GM23338 (cell line): Measurements from ENCODE around the gene CRK. TPM values are rescaled to one million over a fixed set of nuclear protein-coding genes. Genes with fewer than 3 reads are reported as not detected.

ENCODE experiments used
- ATAC-seq: fragments of 200-7000 bp; cut with Tn5 transposase; 3 replicates; pipeline ENCODE4 v1.9.1; 2020
- DNase-seq: peaks from one replicate; pipeline ENCODE4 v3.0.0-alpha.2; 2015; ENCODE audit warnings: low spot score
- H2AFZ ChIP-seq: fragments of 200-600 bp; sonication (generic); 2 replicates; pipeline ENCODE4 v1.8.0; 2016; ENCODE audit warnings: antibody characterized with exemption, mild to moderate bottlenecking, moderate library complexity
- H3F3A ChIP-seq: fragments of 200-600 bp; sonication (generic); replicated peaks from 2 replicates; pipeline ENCODE4 v1.8.0; 2017; ENCODE audit warnings: antibody characterized with exemption, mixed run types, low read depth
- H3K27ac ChIP-seq: fragments of 200-600 bp; sonication (generic); 2 replicates; pipeline ENCODE4 v1.6.1; 2016; ENCODE audit warnings: low read depth
- H3K27me3 ChIP-seq: fragments of 200-600 bp; sonication (generic); 2 replicates; pipeline ENCODE4 v1.8.0; 2016; ENCODE audit warnings: mild to moderate bottlenecking, mixed run types, moderate library complexity; ENCODE audit not compliant: insufficient read depth
- H3K36me3 ChIP-seq: fragments of 200-600 bp; sonication (generic); 2 replicates; pipeline ENCODE4 v1.8.0; 2016; ENCODE audit warnings: mild to moderate bottlenecking; ENCODE audit not compliant: insufficient read depth
- H3K4me1 ChIP-seq: fragments of 200-600 bp; sonication (generic); 2 replicates; pipeline ENCODE4 v1.8.0; 2016; ENCODE audit warnings: mild to moderate bottlenecking, moderate library complexity; ENCODE audit not compliant: insufficient read depth
- H3K4me2 ChIP-seq: fragments of 200-600 bp; sonication (generic); 2 replicates; pipeline ENCODE4 v1.7.1; 2017; ENCODE audit warnings: mixed run types
- H3K4me3 ChIP-seq: fragments of 200-600 bp; sonication (generic); 2 replicates; pipeline ENCODE4 v1.6.1; 2016; ENCODE audit warnings: mixed run types
- H3K79me2 ChIP-seq: fragments of 200-600 bp; sonication (generic); replicated peaks from 2 replicates; pipeline ENCODE4 v1.8.0; 2017; ENCODE audit warnings: mild to moderate bottlenecking; ENCODE audit not compliant: insufficient read depth
- H3K9me2 ChIP-seq: fragments of 200-600 bp; sonication (generic); 2 replicates; pipeline ENCODE4 v1.8.0; 2017; ENCODE audit not compliant: insufficient read depth
- H4K20me1 ChIP-seq: fragments of 200-600 bp; sonication (generic); replicated peaks from 2 replicates; pipeline ENCODE4 v1.8.0; 2017; ENCODE audit warnings: mild to moderate bottlenecking; ENCODE audit not compliant: insufficient read depth
- H3K27ac Mint-ChIP-seq: 2 replicates; pipeline ENCODE4 v1.8.0; 2020; ENCODE audit warnings: inconsistent platforms, mild to moderate bottlenecking, moderate library complexity, mixed read lengths
- H3K27me3 Mint-ChIP-seq: 3 replicates; pipeline ENCODE4 v1.8.0; 2022; ENCODE audit warnings: low read depth, mild to moderate bottlenecking, moderate library complexity, mixed read lengths, inconsistent platforms; ENCODE audit not compliant: insufficient read depth, poor library complexity
- H3K36me3 Mint-ChIP-seq: 3 replicates; pipeline ENCODE4 v1.8.0; 2021; ENCODE audit warnings: low read depth, mild to moderate bottlenecking, inconsistent platforms, moderate library complexity, mixed read lengths
- H3K4me1 Mint-ChIP-seq: 3 replicates; pipeline ENCODE4 v1.8.0; 2020; ENCODE audit warnings: mild to moderate bottlenecking, inconsistent platforms, mixed read lengths
- H3K4me3 Mint-ChIP-seq: 3 replicates; pipeline ENCODE4 v1.8.0; 2021; ENCODE audit warnings: moderate library complexity, mild to moderate bottlenecking, inconsistent platforms, mixed read lengths
- H3K9me3 Mint-ChIP-seq: 3 replicates; pipeline ENCODE4 v1.8.0; 2020; ENCODE audit warnings: moderate library complexity, mild to moderate bottlenecking, inconsistent platforms, mixed read lengths
- CREB1 ChIP-seq: fragments of 250-450 bp; sonication (Bioruptor Pico); IDR thresholded peaks from 2 replicates; pipeline ENCODE4 v1.5.0; 2020; ENCODE audit warnings: low read depth, mild to moderate bottlenecking, moderate library complexity
- EZH2 ChIP-seq: fragments of 200-600 bp; sonication (generic); IDR thresholded peaks from one replicate; pipeline ENCODE4 v1.8.0; 2017; ENCODE audit warnings: antibody characterized with exemption, mild to moderate bottlenecking, low read depth; ENCODE audit not compliant: unreplicated experiment
- EZH2phosphoT487 ChIP-seq: fragments of 200-600 bp; sonication (generic); IDR thresholded peaks from one replicate; pipeline ENCODE4 v1.8.1; 2018; ENCODE audit warnings: antibody characterized with exemption; ENCODE audit not compliant: unreplicated experiment
- JUNB ChIP-seq: IDR thresholded peaks from one replicate; pipeline ENCODE4 v1.6.1; 2016; ENCODE audit warnings: antibody characterized with exemption; ENCODE audit not compliant: unreplicated experiment
- NANOG ChIP-seq: IDR thresholded peaks from 2 replicates; pipeline ENCODE4 v1.6.1; 2016; ENCODE audit warnings: antibody characterized with exemption, borderline replicate concordance
- POLR2AphosphoS5 ChIP-seq: IDR thresholded peaks from 2 replicates; pipeline ENCODE4 v1.6.1; 2016; ENCODE audit warnings: antibody characterized with exemption, low read depth
- STAT1 ChIP-seq: IDR thresholded peaks from one replicate; pipeline ENCODE4 v1.6.1; 2016; ENCODE audit warnings: antibody characterized with exemption; ENCODE audit not compliant: unreplicated experiment
- ZNF114 ChIP-seq: fragments of 250-450 bp; sonication (Bioruptor Pico); IDR thresholded peaks from 2 replicates; pipeline ENCODE4 v1.5.0; 2020; ENCODE audit warnings: mild to moderate bottlenecking, moderate library complexity
- polyA plus RNA-seq: library from polyadenylated mRNA; unstranded; fragments of >200 nt; fragmentation: Nextera tagmentation; extraction: Ambion mirVana; gene quantifications from 2 replicates; pipeline ENCODE4 v1.2.1, GENCODE V29; 2016
- total RNA-seq: library from RNA; depleted of rRNA; stranded (reverse); fragments of >200 nt; shearing (Covaris generic); gene quantifications from 2 replicates; pipeline ENCODE4 v1.2.3, GENCODE V29; 2014
- TF ChIP-seq, protein P1 (sequence below): IDR thresholded peaks from one replicate; pipeline ENCODE4 v1.6.1; 2018; ENCODE audit warnings: antibody characterized with exemption; ENCODE audit not compliant: unreplicated experiment
- TF ChIP-seq, protein P2 (sequence below): IDR thresholded peaks from 2 replicates; pipeline ENCODE4 v1.6.1; 2016; ENCODE audit warnings: antibody characterized with exemption
- TF ChIP-seq, protein P3 (sequence below), 2 experiments: fragments of 200-600 bp in 1 of 2; sonication (generic) in 1 of 2; conservative IDR thresholded peaks; 2 replicates each; pipeline versions ENCODE4 v1.5.1 to v1.6.1; 2016 to 2017; ENCODE audit warnings: antibody characterized with exemption in 2 of 2, low read depth in 2 of 2, mild to moderate bottlenecking in 2 of 2, moderate library complexity in 1 of 2
- TF ChIP-seq, protein P4 (sequence below): fragments of 250-450 bp; sonication (Bioruptor Pico); IDR thresholded peaks from 2 replicates; pipeline ENCODE4 v1.5.0; 2020; ENCODE audit warnings: mild to moderate bottlenecking, moderate library complexity

Gene CRK
- total and polyA plus RNA-seq, 2 experiments from 2014 or later = 32.6 to 59.8 TPM

DNA sequence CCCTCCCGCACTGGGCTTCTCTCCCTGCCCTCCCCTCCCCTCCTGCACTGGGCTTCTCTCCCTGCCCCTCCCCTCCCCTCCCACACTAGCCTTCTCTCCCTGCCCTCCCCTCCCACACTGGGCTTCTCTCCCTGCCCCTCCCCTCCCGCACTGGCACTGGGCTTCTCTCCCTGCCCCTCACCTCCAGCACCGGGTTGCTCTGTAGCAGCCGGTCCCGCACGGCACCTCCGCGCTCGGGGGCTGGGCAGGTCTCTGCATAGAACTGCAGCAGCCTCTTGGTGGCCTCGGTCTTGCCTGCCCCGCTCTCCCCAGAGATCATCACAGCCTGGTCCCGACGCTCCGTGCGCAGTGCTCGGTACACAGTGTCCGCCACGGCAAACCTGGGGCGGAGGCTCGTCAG lies 26.6 kb upstream of the CRK start (continued):
- TF ChIP-seq, protein P1, sequence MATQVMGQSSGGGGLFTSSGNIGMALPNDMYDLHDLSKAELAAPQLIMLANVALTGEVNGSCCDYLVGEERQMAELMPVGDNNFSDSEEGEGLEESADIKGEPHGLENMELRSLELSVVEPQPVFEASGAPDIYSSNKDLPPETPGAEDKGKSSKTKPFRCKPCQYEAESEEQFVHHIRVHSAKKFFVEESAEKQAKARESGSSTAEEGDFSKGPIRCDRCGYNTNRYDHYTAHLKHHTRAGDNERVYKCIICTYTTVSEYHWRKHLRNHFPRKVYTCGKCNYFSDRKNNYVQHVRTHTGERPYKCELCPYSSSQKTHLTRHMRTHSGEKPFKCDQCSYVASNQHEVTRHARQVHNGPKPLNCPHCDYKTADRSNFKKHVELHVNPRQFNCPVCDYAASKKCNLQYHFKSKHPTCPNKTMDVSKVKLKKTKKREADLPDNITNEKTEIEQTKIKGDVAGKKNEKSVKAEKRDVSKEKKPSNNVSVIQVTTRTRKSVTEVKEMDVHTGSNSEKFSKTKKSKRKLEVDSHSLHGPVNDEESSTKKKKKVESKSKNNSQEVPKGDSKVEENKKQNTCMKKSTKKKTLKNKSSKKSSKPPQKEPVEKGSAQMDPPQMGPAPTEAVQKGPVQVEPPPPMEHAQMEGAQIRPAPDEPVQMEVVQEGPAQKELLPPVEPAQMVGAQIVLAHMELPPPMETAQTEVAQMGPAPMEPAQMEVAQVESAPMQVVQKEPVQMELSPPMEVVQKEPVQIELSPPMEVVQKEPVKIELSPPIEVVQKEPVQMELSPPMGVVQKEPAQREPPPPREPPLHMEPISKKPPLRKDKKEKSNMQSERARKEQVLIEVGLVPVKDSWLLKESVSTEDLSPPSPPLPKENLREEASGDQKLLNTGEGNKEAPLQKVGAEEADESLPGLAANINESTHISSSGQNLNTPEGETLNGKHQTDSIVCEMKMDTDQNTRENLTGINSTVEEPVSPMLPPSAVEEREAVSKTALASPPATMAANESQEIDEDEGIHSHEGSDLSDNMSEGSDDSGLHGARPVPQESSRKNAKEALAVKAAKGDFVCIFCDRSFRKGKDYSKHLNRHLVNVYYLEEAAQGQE = no peak
- no peak for TF ChIP-seq EZH2phosphoT487
- TF ChIP-seq, protein P2, sequence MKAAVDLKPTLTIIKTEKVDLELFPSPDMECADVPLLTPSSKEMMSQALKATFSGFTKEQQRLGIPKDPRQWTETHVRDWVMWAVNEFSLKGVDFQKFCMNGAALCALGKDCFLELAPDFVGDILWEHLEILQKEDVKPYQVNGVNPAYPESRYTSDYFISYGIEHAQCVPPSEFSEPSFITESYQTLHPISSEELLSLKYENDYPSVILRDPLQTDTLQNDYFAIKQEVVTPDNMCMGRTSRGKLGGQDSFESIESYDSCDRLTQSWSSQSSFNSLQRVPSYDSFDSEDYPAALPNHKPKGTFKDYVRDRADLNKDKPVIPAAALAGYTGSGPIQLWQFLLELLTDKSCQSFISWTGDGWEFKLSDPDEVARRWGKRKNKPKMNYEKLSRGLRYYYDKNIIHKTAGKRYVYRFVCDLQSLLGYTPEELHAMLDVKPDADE = no peak
- TF ChIP-seq CREB1 (CRISPR knock-in tag) = no peak
- TF ChIP-seq, protein P3, sequence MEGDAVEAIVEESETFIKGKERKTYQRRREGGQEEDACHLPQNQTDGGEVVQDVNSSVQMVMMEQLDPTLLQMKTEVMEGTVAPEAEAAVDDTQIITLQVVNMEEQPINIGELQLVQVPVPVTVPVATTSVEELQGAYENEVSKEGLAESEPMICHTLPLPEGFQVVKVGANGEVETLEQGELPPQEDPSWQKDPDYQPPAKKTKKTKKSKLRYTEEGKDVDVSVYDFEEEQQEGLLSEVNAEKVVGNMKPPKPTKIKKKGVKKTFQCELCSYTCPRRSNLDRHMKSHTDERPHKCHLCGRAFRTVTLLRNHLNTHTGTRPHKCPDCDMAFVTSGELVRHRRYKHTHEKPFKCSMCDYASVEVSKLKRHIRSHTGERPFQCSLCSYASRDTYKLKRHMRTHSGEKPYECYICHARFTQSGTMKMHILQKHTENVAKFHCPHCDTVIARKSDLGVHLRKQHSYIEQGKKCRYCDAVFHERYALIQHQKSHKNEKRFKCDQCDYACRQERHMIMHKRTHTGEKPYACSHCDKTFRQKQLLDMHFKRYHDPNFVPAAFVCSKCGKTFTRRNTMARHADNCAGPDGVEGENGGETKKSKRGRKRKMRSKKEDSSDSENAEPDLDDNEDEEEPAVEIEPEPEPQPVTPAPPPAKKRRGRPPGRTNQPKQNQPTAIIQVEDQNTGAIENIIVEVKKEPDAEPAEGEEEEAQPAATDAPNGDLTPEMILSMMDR (conservative IDR thresholded peaks at IDR 0.05; ENCODE audit: low read depth in 2 of 2) = no peak
- TF ChIP-seq STAT1 = no peak
- TF ChIP-seq EZH2 = no peak
- TF ChIP-seq ZNF114 = no peak
- no peak for TF ChIP-seq NANOG

DNA sequence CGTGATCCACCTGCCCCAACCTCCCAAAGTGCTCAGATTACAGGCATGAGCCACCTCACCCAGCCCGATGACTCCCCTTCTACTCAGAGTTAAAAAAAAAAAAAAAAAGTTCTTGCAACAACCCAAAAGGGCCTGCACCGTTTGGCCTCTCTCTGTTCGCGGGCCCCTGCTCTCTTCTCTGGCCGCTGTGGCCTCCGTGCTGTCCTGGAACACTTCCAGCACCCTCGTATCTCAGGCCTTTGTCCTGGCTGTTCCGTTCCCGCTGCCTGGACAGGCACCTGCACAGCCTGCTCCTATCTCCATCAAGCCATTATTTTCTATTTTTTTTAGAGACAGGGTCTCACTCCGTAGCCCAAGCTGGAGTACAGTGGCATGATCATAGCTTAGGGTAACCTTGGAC lies 25.7 kb upstream of the CRK start:
- H3K36me3 Mint-ChIP-seq = peaks cover 29% of the 10 kb centered on the region
- peaks cover 28% of the 10 kb centered on the region for H3K27me3 Mint-ChIP-seq
- Histone ChIP-seq H3K27ac (no peak overlapping the region), H3K4me3 (no peak overlapping the region), H3F3A (peaks cover 14% of the 10 kb centered on the region; the same call in 1 of the 2 replicates), H4K20me1 (no peaks in the 10 kb centered on the region; the same call in 1 of the 2 replicates), H2AFZ (no peak overlapping the region), H3K4me1 (peaks cover 7% of the 10 kb centered on the region; the same call in 1 of the 2 replicates), H3K36me3 (no peaks in the 10 kb centered on the region), H3K79me2 (no peaks in the 10 kb centered on the region), H3K9me2 (no peaks in the 10 kb centered on the region), H3K27me3 (peaks cover 9% of the 10 kb centered on the region), H3K4me2 (no peak overlapping the region)
- peaks cover 17% of the 10 kb centered on the region for H3K4me1 Mint-ChIP-seq
- no peaks in the 10 kb centered on the region for H3K9me3 Mint-ChIP-seq
- no peak overlapping the region for H3K27ac Mint-ChIP-seq
- H3K4me3 Mint-ChIP-seq = no peak overlapping the region; the same call in 2 of the 3 replicates
- no peak for ATAC-seq
- no peak for DNase-seq
- TF ChIP-seq, protein P2 = no peak
- TF ChIP-seq, protein P4, sequence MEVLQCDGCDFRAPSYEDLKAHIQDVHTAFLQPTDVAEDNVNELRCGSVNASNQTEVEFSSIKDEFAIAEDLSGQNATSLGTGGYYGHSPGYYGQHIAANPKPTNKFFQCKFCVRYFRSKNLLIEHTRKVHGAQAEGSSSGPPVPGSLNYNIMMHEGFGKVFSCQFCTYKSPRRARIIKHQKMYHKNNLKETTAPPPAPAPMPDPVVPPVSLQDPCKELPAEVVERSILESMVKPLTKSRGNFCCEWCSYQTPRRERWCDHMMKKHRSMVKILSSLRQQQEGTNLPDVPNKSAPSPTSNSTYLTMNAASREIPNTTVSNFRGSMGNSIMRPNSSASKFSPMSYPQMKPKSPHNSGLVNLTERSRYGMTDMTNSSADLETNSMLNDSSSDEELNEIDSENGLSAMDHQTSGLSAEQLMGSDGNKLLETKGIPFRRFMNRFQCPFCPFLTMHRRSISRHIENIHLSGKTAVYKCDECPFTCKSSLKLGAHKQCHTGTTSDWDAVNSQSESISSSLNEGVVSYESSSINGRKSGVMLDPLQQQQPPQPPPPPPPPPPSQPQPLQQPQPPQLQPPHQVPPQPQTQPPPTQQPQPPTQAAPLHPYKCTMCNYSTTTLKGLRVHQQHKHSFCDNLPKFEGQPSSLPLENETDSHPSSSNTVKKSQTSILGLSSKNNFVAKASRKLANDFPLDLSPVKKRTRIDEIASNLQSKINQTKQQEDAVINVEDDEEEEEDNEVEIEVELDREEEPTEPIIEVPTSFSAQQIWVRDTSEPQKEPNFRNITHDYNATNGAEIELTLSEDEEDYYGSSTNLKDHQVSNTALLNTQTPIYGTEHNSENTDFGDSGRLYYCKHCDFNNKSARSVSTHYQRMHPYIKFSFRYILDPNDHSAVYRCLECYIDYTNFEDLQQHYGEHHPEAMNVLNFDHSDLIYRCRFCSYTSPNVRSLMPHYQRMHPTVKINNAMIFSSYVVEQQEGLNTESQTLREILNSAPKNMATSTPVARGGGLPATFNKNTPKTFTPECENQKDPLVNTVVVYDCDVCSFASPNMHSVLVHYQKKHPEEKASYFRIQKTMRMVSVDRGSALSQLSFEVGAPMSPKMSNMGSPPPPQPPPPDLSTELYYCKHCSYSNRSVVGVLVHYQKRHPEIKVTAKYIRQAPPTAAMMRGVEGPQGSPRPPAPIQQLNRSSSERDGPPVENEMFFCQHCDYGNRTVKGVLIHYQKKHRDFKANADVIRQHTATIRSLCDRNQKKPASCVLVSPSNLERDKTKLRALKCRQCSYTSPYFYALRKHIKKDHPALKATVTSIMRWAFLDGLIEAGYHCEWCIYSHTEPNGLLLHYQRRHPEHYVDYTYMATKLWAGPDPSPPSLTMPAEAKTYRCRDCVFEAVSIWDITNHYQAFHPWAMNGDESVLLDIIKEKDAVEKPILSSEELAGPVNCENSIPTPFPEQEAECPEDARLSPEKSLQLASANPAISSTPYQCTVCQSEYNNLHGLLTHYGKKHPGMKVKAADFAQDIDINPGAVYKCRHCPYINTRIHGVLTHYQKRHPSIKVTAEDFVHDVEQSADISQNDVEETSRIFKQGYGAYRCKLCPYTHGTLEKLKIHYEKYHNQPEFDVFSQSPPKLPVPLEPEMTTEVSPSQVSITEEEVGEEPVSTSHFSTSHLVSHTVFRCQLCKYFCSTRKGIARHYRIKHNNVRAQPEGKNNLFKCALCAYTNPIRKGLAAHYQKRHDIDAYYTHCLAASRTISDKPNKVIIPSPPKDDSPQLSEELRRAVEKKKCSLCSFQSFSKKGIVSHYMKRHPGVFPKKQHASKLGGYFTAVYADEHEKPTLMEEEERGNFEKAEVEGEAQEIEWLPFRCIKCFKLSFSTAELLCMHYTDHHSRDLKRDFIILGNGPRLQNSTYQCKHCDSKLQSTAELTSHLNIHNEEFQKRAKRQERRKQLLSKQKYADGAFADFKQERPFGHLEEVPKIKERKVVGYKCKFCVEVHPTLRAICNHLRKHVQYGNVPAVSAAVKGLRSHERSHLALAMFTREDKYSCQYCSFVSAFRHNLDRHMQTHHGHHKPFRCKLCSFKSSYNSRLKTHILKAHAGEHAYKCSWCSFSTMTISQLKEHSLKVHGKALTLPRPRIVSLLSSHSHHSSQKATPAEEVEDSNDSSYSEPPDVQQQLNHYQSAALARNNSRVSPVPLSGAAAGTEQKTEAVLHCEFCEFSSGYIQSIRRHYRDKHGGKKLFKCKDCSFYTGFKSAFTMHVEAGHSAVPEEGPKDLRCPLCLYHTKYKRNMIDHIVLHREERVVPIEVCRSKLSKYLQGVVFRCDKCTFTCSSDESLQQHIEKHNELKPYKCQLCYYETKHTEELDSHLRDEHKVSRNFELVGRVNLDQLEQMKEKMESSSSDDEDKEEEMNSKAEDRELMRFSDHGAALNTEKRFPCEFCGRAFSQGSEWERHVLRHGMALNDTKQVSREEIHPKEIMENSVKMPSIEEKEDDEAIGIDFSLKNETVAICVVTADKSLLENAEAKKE (CRISPR knock-in tag) = no peak
- no peak for TF ChIP-seq JUNB
- no peak for TF ChIP-seq ZNF114
- TF ChIP-seq EZH2 = no peak
- no peak for TF ChIP-seq POLR2AphosphoS5
